Activated naive CD4-positive, alpha-beta T cell (primary cell): ENCODE results near the gene USF1.

Experiments used
- DNase-seq, 4 experiments: peaks; one replicate each; lab custom pipeline; 2025; lab: John Stamatoyannopoulos, UW

USF1 gene

GRCh38 chr1:161045736-161046604 is at the start of gene USF1:
TSS of gene USF1 (minus strand) at chr1:161045977. CDS start at chr1:161043275, 2,702 bp downstream.
- DNase-seq, result peak; percentile 54 to 88 (median 72)

- no peak for DNase-seq
Measured at GRCh38 chr1:161095230-161095629, 49.5 kb upstream of the USF1 start.

- no peak for DNase-seq
Measured at GRCh38 chr1:161094481-161094880, 48.7 kb upstream of the USF1 start.

- DNase-seq, result no peak
Measured at GRCh38 chr1:161092621-161093028, 46.8 kb upstream of the USF1 start.

DNA sequence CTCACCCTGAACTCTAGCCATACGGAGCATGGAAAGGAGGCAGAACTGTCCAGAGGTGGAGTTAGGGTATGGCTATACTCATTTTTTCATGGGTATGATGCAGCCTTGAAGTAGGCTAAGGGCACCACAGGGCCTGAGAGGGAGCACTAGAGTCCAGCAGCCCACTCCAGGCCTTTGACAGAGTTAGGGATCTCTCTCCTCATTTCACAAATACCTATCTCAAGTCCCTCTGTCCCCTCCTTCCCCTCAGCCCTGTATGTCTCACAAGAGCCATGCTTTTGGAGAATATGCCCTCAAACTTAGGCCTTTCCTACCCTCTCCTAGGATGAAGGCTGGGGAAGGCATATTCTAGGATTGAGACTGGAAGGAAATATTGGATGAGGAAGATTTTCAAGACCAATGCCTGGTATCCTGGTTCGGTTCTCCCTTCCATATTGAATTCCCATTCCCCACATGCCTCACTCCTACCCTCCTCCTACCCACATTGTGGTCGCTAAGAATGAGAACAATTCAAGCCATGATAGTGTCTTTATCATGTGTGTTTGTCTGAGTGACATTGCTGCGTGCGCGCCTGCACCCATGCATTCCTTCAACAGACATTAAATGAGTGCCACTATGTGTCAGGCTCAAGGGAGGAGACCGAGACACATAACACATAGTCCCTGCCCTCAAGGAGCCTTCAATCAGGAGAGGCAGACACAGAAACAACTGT is 46.2 kb upstream of the USF1 start:
- DNase-seq, result no peak

GRCh38 chr1:161091093-161091492 is 45.3 kb upstream of the USF1 start:
- no peak for DNase-seq

DNA sequence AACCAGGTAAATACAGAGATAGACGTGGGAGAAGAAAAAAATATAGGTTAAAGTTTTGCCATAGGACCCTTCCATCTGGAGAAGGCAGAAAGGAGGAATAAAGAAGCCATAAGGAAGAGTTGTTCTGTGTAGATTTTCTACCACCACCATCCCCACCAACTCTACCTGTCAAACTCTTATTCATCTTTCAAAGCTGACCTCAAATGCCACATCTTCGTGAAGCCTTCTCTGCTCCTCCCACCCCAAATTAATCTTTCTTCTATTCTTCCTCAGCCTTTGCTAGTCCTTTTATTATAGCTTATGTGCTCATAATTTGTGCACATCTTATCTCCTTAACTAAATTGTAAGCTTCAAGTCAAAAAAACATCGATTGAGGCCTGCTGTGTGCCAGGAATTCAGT is 44.8 kb upstream of the USF1 start:
- DNase-seq, result no peak

- DNase-seq, result no peak
Measured at GRCh38 chr1:161089938-161090337, 44.2 kb upstream of the USF1 start.

GRCh38 chr1:161089251-161089924 is 43.6 kb upstream of the USF1 start, which contains the start of gene NECTIN4:
TSS of gene NECTIN4 (minus strand) at chr1:161089558. CDS start at chr1:161089296, 262 bp downstream.
- DNase-seq, result no peak

GRCh38 chr1:161088587-161089110 is 42.9 kb upstream of the USF1 start:
- no peak for DNase-seq

DNA sequence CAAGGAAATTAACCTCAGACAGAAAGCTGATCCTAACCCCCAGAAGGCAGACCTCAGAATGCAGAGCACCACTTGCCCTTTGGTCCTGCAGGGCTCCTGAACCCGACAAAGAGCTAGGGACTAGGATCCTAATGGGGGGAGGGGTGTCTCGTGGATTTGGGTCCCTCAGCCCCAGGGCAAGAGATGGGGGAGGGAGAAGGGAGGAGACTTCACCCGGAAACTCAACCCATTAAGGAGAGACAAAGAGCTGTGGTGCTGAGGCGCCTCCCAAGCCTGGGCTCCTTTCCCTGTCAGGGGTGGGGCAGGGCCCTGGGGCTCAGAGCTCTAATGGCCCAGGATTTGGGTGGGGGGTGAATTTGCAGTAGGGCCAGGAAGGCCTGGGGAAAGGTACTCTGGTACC is 40.7 kb upstream of the USF1 start:
- no peak for DNase-seq

GRCh38 chr1:161085165-161085564 is 39.4 kb upstream of the USF1 start:
- DNase-seq, result no peak

DNA sequence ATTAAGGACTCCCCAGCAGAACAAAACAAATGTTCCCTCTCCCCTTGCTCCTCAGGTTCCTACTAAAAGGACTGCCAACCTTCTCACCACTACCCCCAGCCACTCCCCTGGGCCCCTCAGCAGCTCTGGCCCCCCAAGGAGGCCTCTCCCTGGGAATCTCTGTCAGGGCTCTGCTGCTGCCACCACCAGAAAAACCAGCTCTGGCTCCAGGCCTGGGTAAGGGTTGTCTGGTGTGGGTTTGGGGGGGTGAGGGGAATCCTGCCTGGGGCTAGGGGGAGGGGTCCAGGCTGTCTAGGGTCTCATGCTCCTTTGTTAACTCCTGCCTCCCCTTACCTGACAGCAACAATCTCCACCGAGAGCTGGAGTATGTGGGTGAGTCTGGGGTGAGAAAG is 38.8 kb upstream of the USF1 start:
- DNase-seq, result no peak

GRCh38 chr1:161083748-161084596 is 38.2 kb upstream of the USF1 start:
- no peak for DNase-seq

DNA sequence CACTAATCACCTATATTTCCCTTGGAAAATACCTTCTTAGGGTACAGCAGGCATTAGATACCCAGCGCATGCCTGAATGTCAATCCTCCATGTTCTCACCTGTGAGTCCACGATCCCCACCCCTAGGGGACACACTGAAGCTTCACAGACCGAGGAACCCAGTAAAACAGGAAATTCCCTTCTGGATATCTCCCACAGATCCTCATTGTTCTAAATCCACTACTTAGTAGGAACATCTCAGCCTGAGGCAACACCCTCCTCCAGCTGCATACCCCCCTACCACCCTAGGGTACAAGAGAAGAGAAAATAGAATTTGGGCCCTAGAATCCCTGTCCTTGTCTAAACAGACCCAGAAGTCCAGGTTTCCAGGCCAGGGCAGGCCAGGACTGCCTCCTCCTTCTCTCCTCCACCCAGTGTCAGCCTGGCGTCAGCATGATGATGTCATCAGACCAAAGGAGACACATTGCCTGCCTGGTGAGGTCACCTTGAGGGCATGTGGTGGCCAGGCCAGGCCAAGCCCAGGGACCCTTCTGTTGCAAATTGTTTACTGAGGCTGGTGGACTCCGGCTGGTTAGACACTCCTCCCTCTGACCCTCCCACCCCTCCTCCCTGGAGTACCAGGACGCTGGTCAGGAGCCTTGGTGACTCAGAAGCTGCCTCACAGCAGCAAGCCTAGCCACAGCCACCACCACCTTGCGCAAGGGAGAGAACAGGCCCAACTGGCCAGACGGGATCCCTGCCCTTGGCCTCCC is 37.4 kb upstream of the USF1 start:
- DNase-seq, result no peak

- DNase-seq, result no peak
Measured at GRCh38 chr1:161082483-161082882, 36.7 kb upstream of the USF1 start.

- DNase-seq, result no peak
Measured at GRCh38 chr1:161081519-161081918, 35.7 kb upstream of the USF1 start.

GRCh38 chr1:161080441-161081405 is 34.9 kb upstream of the USF1 start:
- no peak for DNase-seq

GRCh38 chr1:161079436-161080110 is 33.8 kb upstream of the USF1 start:
- DNase-seq, result no peak
